Measurements from ENCODE around the gene KLHL9. TPM values are rescaled to one million over a fixed set of nuclear protein-coding genes. Genes with fewer than 3 reads are reported as not detected.

KLHL9 gene
- total and polyA plus RNA-seq, 2 donors (not counting 1 experiment from before 2014, with no cell fraction given), result 4.3 to 17.6 TPM

GRCh38 chr9:21340735-21341134, 5.5 kb upstream of the KLHL9 start:
- Histone ChIP-seq H3K79me2 (ENCODE audit: control insufficient read depth, insufficient read depth, low read length) (peaks cover 2% of the 10 kb centered on the region), H3K4me3 (ENCODE audit: control extremely low read depth in 1 of 5, extremely low read depth in 1 of 5, insufficient read depth in 1 of 5, low read depth in 2 of 5, low read length in 4 of 5) (no peak overlapping the region), H3K27me3 (replicated peaks in 1 of 4; ENCODE audit: control extremely low read depth in 1 of 4, control insufficient read depth in 3 of 4, insufficient read depth in 4 of 4, low read length in 3 of 4) (peaks cover 0 to 25% (median 9%) of the 10 kb centered on the region in 4 experiments), H2AFZ (ENCODE audit: insufficient read depth, low read depth, low read length, poor library complexity, severe bottlenecking) (no peak overlapping the region), H3K36me3 (replicated peaks in 1 of 2; ENCODE audit: control extremely low read depth in 1 of 2, control insufficient read depth in 1 of 2, extremely low read depth in 1 of 2, insufficient read depth in 2 of 2, low read length in 1 of 2) (no peaks in the 10 kb centered on the region), H4K20me1 (ENCODE audit: control insufficient read depth, insufficient read depth, low read length, poor library complexity, severe bottlenecking) (no peaks in the 10 kb centered on the region), H3K9ac (ENCODE audit: low read length) (no peak overlapping the region), H3K4me1 (ENCODE audit: control insufficient read depth in 2 of 2, insufficient read depth in 2 of 2, low read length in 2 of 2) (no peaks in the 10 kb centered on the region), H3K4me2 (replicated peaks; ENCODE audit: low read depth, low read length, poor library complexity, severe bottlenecking) (no peak overlapping the region), H3K27ac (ENCODE audit: low read length in 2 of 2) (no peak overlapping the region), H3K9me3 (ENCODE audit: control extremely low read depth in 1 of 3, control insufficient read depth in 2 of 3, insufficient read depth in 1 of 3, low read length in 2 of 3) (peaks cover 0 to 2% (median 0%) of the 10 kb centered on the region in 3 donors)
- CTCF ChIA-PET, result interaction anchor here (1.1 kb wide), 1 partner anchor 55 kb away, joined by 5 read pairs; no protein-coding TSS in a partner anchor
- POLR2A ChIA-PET, result no interaction called here
- H3K27ac Mint-ChIP-seq, result no peak overlapping the region
- H3K9me3 Mint-ChIP-seq (ENCODE audit: insufficient read depth), result no peaks in the 10 kb centered on the region
- TF ChIP-seq EZH2 (IDR thresholded peaks at IDR 0.05; ENCODE audit: borderline replicate concordance, insufficient read depth, low read depth, low read length, poor library complexity, severe bottlenecking) (no peak), CTCF (IDR thresholded peaks at IDR 0.05) (no peak)
- WGBS (ENCODE audit: insufficient coverage), result 94% methylated on average over 2 of the region's 4 CpGs
- ATAC-seq (ENCODE audit: low read depth) (no peak), DNase-seq (no peak)
- H3K27me3 Mint-ChIP-seq, result peaks cover 56% of the 10 kb centered on the region
- no peak overlapping the region for H3K4me3 Mint-ChIP-seq
- H3K4me1 Mint-ChIP-seq, result peaks cover 10% of the 10 kb centered on the region
- intact Hi-C loops (cut with micrococcal nuclease), result no loop called here

GRCh38 chr9:21336457-21336856, 1.3 kb upstream of the KLHL9 start:
- no peak overlapping the region for H3K9ac ChIP-seq (ENCODE audit: low read length)
- H4K20me1 ChIP-seq (ENCODE audit: control insufficient read depth, insufficient read depth, low read length, poor library complexity, severe bottlenecking), result peaks cover 21% of the 10 kb centered on the region
- no peak overlapping the region for H2AFZ ChIP-seq (ENCODE audit: insufficient read depth, low read depth, low read length, poor library complexity, severe bottlenecking)
- DNase-seq (no peak), ATAC-seq (ENCODE audit: low read depth) (no peak)
- ChIA-PET CTCF (interaction anchor here (1.1 to 1.8 kb wide), 3 partner anchors 11 to 118 kb away, joined by 3 to 9 read pairs (median 6); no protein-coding TSS in a partner anchor), POLR2A (no interaction called here)
- H3K27me3 ChIP-seq (replicated peaks in 1 of 4; ENCODE audit: control extremely low read depth in 1 of 4, control insufficient read depth in 3 of 4, insufficient read depth in 4 of 4, low read length in 3 of 4), result peaks cover 0 to 12% (median 4%) of the 10 kb centered on the region in 4 experiments
- H3K9me3 ChIP-seq (ENCODE audit: control extremely low read depth in 1 of 3, control insufficient read depth in 2 of 3, insufficient read depth in 1 of 3, low read length in 2 of 3), result no peaks in the 10 kb centered on the region
- H3K4me3 ChIP-seq (ENCODE audit: control extremely low read depth in 1 of 5, extremely low read depth in 1 of 5, insufficient read depth in 1 of 5, low read depth in 2 of 5, low read length in 4 of 5), result no peak overlapping the region
- peaks cover 45% of the 10 kb centered on the region for H3K79me2 ChIP-seq (ENCODE audit: control insufficient read depth, insufficient read depth, low read length)
- H3K4me2 ChIP-seq (replicated peaks; ENCODE audit: low read depth, low read length, poor library complexity, severe bottlenecking), result no peak overlapping the region
- no peaks in the 10 kb centered on the region for H3K9me3 Mint-ChIP-seq (ENCODE audit: insufficient read depth)
- H3K4me3 Mint-ChIP-seq, result no peak overlapping the region
- intact Hi-C loops (cut with micrococcal nuclease), result loop anchor here (5.0 to 10.0 kb wide), 2 partner anchors 658 to 714 kb away; partner anchors contain the start of genes CDKN2A, CDKN2B-AS1 and MLLT3
- peaks cover 39% of the 10 kb centered on the region for H3K4me1 Mint-ChIP-seq
- no peak overlapping the region for H3K27ac Mint-ChIP-seq
- peaks cover 17 to 26% of the 10 kb centered on the region in 2 donors for H3K4me1 ChIP-seq (ENCODE audit: control insufficient read depth in 2 of 2, insufficient read depth in 2 of 2, low read length in 2 of 2)
- H3K36me3 ChIP-seq (replicated peaks in 1 of 2; ENCODE audit: control extremely low read depth in 1 of 2, control insufficient read depth in 1 of 2, extremely low read depth in 1 of 2, insufficient read depth in 2 of 2, low read length in 1 of 2), result peaks cover 0 to 4% of the 10 kb centered on the region in 2 experiments
- no peak overlapping the region for H3K27ac ChIP-seq (ENCODE audit: low read length in 2 of 2)
- H3K27me3 Mint-ChIP-seq, result peaks cover 20% of the 10 kb centered on the region
- TF ChIP-seq CTCF (IDR thresholded peaks at IDR 0.05), result no peak
- no peak for TF ChIP-seq EZH2 (IDR thresholded peaks at IDR 0.05; ENCODE audit: borderline replicate concordance, insufficient read depth, low read depth, low read length, poor library complexity, severe bottlenecking)

Measured in B cell (primary cell).